ENCODE measurements around the gene CTCFL. TPM values are rescaled to one million over a fixed set of nuclear protein-coding genes. Genes with fewer than 3 reads are reported as not detected.

The CTCFL gene
- polyA plus RNA-seq, 1 donor from 2014 or later, result not detected

DNA sequence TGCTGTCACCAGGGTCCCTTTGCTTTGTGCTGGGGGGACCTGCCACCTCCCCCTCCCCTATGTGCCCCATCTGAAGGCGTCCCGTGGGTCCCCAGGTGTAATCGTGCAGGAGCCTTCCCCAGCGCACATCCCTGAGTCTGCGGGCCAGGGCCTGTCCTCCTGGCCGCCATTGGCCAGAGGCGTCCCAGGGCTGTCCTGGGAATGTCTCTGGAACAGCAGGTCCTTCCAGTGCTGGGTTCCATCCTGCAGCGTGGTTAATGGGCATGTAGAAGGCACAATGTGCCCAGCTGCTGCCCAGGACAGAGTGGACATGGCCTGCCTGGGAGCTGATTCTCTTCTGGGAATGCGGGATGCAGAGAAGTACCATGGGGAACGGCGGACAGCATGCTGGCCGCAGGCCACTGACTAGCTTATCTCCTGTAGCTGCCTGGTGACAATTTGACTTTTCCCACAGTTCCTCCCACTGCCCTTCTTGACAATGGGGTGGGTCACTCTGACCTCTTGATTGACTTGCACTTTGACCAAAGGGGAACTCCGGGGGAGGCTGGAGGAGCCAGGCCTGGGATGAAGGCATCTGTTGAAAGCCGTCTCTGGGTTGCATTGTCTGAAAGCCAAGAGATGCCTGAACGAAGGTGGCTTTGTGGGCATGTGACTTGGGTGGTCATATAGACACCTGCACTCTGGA, 64.0 kb downstream of the CTCFL start:
- Histone ChIP-seq H3F3A (ENCODE audit: insufficient read depth, low read length, poor library complexity, severe bottlenecking) (no peaks in the 10 kb centered on the region), H3K9ac (ENCODE audit: low read length) (no peak overlapping the region), H3K4me2 (ENCODE audit: low read length) (no peak overlapping the region), H3K27ac (ENCODE audit: low read length) (no peak overlapping the region), H3K9me3 (ENCODE audit: low read length) (no peaks in the 10 kb centered on the region), H2AFZ (ENCODE audit: low read depth, low read length) (no peak overlapping the region), H3K9me2 (ENCODE audit: insufficient read depth, low read length) (no peaks in the 10 kb centered on the region), H3K36me3 (ENCODE audit: insufficient read depth, low read length) (no peaks in the 10 kb centered on the region), H3K4me3 (ENCODE audit: low read length) (no peak overlapping the region), H4K20me1 (ENCODE audit: insufficient read depth) (no peaks in the 10 kb centered on the region), H3K27me3 (ENCODE audit: insufficient read depth, low read depth, low read length) (no peaks in the 10 kb centered on the region), H3K79me2 (replicated peaks; ENCODE audit: insufficient read depth, low read length) (no peaks in the 10 kb centered on the region)
- TF ChIP-seq, protein P1, sequence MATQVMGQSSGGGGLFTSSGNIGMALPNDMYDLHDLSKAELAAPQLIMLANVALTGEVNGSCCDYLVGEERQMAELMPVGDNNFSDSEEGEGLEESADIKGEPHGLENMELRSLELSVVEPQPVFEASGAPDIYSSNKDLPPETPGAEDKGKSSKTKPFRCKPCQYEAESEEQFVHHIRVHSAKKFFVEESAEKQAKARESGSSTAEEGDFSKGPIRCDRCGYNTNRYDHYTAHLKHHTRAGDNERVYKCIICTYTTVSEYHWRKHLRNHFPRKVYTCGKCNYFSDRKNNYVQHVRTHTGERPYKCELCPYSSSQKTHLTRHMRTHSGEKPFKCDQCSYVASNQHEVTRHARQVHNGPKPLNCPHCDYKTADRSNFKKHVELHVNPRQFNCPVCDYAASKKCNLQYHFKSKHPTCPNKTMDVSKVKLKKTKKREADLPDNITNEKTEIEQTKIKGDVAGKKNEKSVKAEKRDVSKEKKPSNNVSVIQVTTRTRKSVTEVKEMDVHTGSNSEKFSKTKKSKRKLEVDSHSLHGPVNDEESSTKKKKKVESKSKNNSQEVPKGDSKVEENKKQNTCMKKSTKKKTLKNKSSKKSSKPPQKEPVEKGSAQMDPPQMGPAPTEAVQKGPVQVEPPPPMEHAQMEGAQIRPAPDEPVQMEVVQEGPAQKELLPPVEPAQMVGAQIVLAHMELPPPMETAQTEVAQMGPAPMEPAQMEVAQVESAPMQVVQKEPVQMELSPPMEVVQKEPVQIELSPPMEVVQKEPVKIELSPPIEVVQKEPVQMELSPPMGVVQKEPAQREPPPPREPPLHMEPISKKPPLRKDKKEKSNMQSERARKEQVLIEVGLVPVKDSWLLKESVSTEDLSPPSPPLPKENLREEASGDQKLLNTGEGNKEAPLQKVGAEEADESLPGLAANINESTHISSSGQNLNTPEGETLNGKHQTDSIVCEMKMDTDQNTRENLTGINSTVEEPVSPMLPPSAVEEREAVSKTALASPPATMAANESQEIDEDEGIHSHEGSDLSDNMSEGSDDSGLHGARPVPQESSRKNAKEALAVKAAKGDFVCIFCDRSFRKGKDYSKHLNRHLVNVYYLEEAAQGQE (IDR thresholded peaks at IDR 0.05; ENCODE audit: borderline replicate concordance), result no peak
- TF ChIP-seq MXI1 (conservative IDR thresholded peaks at IDR 0.05; ENCODE audit: poor library complexity, severe bottlenecking) (no peak), EZH2 (IDR thresholded peaks at IDR 0.05; ENCODE audit: borderline replicate concordance, insufficient read depth, low read length, poor library complexity, severe bottlenecking) (no peak), RAD21 (conservative IDR thresholded peaks at IDR 0.05) (no peak), TAF1 (IDR thresholded peaks at IDR 0.05; ENCODE audit: low read depth) (no peak), SMC3 (conservative IDR thresholded peaks at IDR 0.05; ENCODE audit: poor library complexity) (no peak), EP300 (conservative IDR thresholded peaks at IDR 0.05; ENCODE audit: poor library complexity, severe bottlenecking) (no peak), POLR2AphosphoS5 (IDR thresholded peaks at IDR 0.05) (no peak)
- TF ChIP-seq, protein P2, sequence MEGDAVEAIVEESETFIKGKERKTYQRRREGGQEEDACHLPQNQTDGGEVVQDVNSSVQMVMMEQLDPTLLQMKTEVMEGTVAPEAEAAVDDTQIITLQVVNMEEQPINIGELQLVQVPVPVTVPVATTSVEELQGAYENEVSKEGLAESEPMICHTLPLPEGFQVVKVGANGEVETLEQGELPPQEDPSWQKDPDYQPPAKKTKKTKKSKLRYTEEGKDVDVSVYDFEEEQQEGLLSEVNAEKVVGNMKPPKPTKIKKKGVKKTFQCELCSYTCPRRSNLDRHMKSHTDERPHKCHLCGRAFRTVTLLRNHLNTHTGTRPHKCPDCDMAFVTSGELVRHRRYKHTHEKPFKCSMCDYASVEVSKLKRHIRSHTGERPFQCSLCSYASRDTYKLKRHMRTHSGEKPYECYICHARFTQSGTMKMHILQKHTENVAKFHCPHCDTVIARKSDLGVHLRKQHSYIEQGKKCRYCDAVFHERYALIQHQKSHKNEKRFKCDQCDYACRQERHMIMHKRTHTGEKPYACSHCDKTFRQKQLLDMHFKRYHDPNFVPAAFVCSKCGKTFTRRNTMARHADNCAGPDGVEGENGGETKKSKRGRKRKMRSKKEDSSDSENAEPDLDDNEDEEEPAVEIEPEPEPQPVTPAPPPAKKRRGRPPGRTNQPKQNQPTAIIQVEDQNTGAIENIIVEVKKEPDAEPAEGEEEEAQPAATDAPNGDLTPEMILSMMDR (IDR thresholded peaks at IDR 0.05; ENCODE audit: poor library complexity, severe bottlenecking), result no peak

DNA sequence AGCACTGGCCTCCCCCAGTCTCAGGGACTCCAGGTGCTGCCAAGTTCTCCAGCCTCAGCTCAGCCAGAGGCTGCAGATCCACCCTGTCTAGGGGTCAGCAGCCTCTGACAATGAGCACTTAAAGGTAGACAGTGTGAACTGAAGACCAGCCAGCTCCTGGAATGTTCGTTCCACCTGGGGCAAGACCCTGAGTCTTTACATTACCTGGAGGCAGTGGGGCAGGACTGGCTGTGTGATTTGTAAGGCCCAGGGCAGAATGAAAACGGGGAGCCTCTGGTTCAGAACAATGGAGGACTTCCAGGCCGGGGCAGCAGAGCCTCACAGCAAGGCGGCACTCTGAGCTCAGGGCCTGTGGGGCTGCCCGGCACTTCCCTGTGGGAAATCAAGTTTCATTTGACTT, 65.0 kb downstream of the CTCFL start:
- TF ChIP-seq SMC3 (conservative IDR thresholded peaks at IDR 0.05; ENCODE audit: poor library complexity), result no peak
- TF ChIP-seq, protein P1 (IDR thresholded peaks at IDR 0.05; ENCODE audit: borderline replicate concordance), result no peak
- TF ChIP-seq POLR2AphosphoS5 (IDR thresholded peaks at IDR 0.05), result no peak
- TF ChIP-seq, protein P2 (IDR thresholded peaks at IDR 0.05; ENCODE audit: poor library complexity, severe bottlenecking), result no peak
- TF ChIP-seq EP300 (conservative IDR thresholded peaks at IDR 0.05; ENCODE audit: poor library complexity, severe bottlenecking), result no peak
- TF ChIP-seq MXI1 (conservative IDR thresholded peaks at IDR 0.05; ENCODE audit: poor library complexity, severe bottlenecking), result no peak
- no peak for TF ChIP-seq RAD21 (conservative IDR thresholded peaks at IDR 0.05)
- Histone ChIP-seq H4K20me1 (ENCODE audit: insufficient read depth) (no peaks in the 10 kb centered on the region), H3K27me3 (ENCODE audit: insufficient read depth, low read depth, low read length) (no peaks in the 10 kb centered on the region), H3K4me2 (ENCODE audit: low read length) (no peak overlapping the region), H3K36me3 (ENCODE audit: insufficient read depth, low read length) (no peaks in the 10 kb centered on the region), H3K9me2 (ENCODE audit: insufficient read depth, low read length) (no peaks in the 10 kb centered on the region), H3K4me3 (ENCODE audit: low read length) (no peak overlapping the region), H3K9ac (ENCODE audit: low read length) (no peak overlapping the region), H2AFZ (ENCODE audit: low read depth, low read length) (no peak overlapping the region), H3K9me3 (ENCODE audit: low read length) (no peaks in the 10 kb centered on the region), H3K79me2 (replicated peaks; ENCODE audit: insufficient read depth, low read length) (no peaks in the 10 kb centered on the region), H3F3A (ENCODE audit: insufficient read depth, low read length, poor library complexity, severe bottlenecking) (no peaks in the 10 kb centered on the region), H3K27ac (ENCODE audit: low read length) (no peak overlapping the region)

All from neural cell (in vitro differentiated cells).